Osteoblast (primary cell): ENCODE results near the gene MCC. TPM values are rescaled to one million over a fixed set of nuclear protein-coding genes. Genes with fewer than 3 reads are reported as not detected.

Experiments
- DNase-seq: peaks from one replicate; pipeline ENCODE4 v3.0.0; 2011; ENCODE audit warnings: low spot score, mixed read lengths; ENCODE audit not compliant: insufficient read length; ENCODE audit errors: missing footprints
- H2AFZ ChIP-seq: 2 replicates; pipeline ENCODE4 v1.6.0; 2011; ENCODE audit warnings: mild to moderate bottlenecking, low read length
- H3K27ac ChIP-seq: 2 replicates; pipeline ENCODE4 v1.5.1; 2011; ENCODE audit warnings: mild to moderate bottlenecking, low read depth, low read length, moderate library complexity
- H3K27me3 ChIP-seq: 2 replicates; pipeline ENCODE4 v1.6.0; 2012; ENCODE audit warnings: mild to moderate bottlenecking, control low read depth, inconsistent platforms, low read length, moderate library complexity; ENCODE audit not compliant: insufficient read depth
- H3K36me3 ChIP-seq: 2 replicates; pipeline ENCODE4 v1.5.1; 2011; ENCODE audit warnings: mild to moderate bottlenecking, low read length, control low read depth, moderate library complexity; ENCODE audit not compliant: insufficient read depth
- H3K4me1 ChIP-seq: 2 replicates; pipeline ENCODE4 v1.5.1; 2011; ENCODE audit warnings: mild to moderate bottlenecking, low read length, control low read depth, moderate library complexity; ENCODE audit not compliant: insufficient read depth
- H3K4me2 ChIP-seq: 2 replicates; pipeline ENCODE4 v1.6.0; 2011; ENCODE audit warnings: mild to moderate bottlenecking, low read length; ENCODE audit not compliant: insufficient read depth
- H3K4me3 ChIP-seq: fragments of 200-600 bp; sonication (generic); 3 replicates; pipeline ENCODE4 v1.5.1; 2012; ENCODE audit warnings: mild to moderate bottlenecking, low read length, inconsistent platforms; ENCODE audit not compliant: insufficient read depth
- H3K79me2 ChIP-seq: 2 replicates; pipeline ENCODE4 v1.6.0; 2012; ENCODE audit warnings: mild to moderate bottlenecking, low read length, control low read depth, inconsistent platforms; ENCODE audit not compliant: insufficient read depth
- H3K9me3 ChIP-seq: 2 replicates; pipeline ENCODE4 v1.5.1; 2011; ENCODE audit warnings: low read depth, low read length, control low read depth
- H4K20me1 ChIP-seq: 2 replicates; pipeline ENCODE4 v1.6.0; 2012; ENCODE audit warnings: mild to moderate bottlenecking, low read length, control low read depth; ENCODE audit not compliant: insufficient read depth
- CTCF ChIP-seq: IDR thresholded peaks from 2 replicates; pipeline ENCODE4 v1.5.1; 2011; ENCODE audit warnings: mild to moderate bottlenecking, low read depth, low read length, moderate library complexity; ENCODE audit errors: extremely low read depth
- total RNA-seq: library from RNA; depleted of rRNA; stranded (reverse); fragments of >200 nt; gene quantifications from 2 replicates; pipeline ENCODE4 v1.2.3, GENCODE V29; 2012

Gene MCC
- total RNA-seq, 1 donor: 45.6 TPM

- Histone ChIP-seq H3K79me2 (no peaks in the 10 kb centered on the region), H4K20me1 (no peaks in the 10 kb centered on the region), H3K4me3 (no peak overlapping the region), H3K27me3 (no peaks in the 10 kb centered on the region), H3K4me1 (peaks cover 44% of the 10 kb centered on the region), H3K9me3 (no peaks in the 10 kb centered on the region), H2AFZ (no peak overlapping the region), H3K4me2 (no peak overlapping the region), H3K27ac (no peak overlapping the region), H3K36me3 (no peaks in the 10 kb centered on the region)
- no peak for TF ChIP-seq CTCF
- peak; percentile 45 for DNase-seq
These were observed 433.4 kb downstream of the MCC start for GRCh38 chr5:113054899-113055298.

DNA sequence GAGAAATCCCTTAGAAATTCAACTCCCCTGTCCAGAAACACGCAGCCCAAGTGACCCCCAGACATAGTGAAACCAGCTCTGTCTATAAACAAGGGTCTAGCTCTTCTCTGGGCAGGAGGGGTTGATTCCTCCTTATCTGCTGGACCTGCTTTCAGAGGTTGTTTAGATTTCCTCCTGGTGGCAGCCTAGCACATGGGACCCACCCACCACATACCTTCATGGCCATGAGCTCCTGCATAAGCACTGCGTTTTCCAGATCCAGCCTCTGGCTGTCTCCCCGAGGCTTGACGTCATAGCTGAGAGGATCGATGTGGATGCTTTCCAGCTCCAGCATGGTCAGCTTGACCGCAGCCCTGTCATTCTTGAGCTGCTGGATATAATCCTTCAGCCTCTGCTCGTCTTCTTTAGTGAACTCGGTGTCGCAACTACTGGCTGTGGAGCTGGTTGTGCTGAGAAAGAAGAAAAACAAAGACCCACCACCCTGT lies 434.7 kb downstream of the MCC start:
- Histone ChIP-seq H3K27me3 (no peaks in the 10 kb centered on the region), H3K79me2 (no peaks in the 10 kb centered on the region), H3K4me2 (peak overlapping the region; percentile 28), H4K20me1 (no peaks in the 10 kb centered on the region), H3K9me3 (no peaks in the 10 kb centered on the region), H3K4me3 (no peak overlapping the region), H3K27ac (peak overlapping the region; percentile 35), H2AFZ (no peak overlapping the region), H3K4me1 (peaks cover 33% of the 10 kb centered on the region), H3K36me3 (no peaks in the 10 kb centered on the region)
- peak; percentile 94 for DNase-seq
- TF ChIP-seq CTCF: no peak

- Histone ChIP-seq H3K36me3 (no peaks in the 10 kb centered on the region), H3K79me2 (no peaks in the 10 kb centered on the region), H3K4me3 (no peak overlapping the region), H3K27ac (no peak overlapping the region), H4K20me1 (no peaks in the 10 kb centered on the region), H2AFZ (no peak overlapping the region), H3K27me3 (no peaks in the 10 kb centered on the region), H3K4me2 (no peak overlapping the region), H3K4me1 (peaks cover 33% of the 10 kb centered on the region), H3K9me3 (no peaks in the 10 kb centered on the region)
- DNase-seq: peak; percentile 87
- no peak for TF ChIP-seq CTCF
These were observed 436.0 kb downstream of the MCC start for GRCh38 chr5:113052041-113052795.

GRCh38 chr5:113050721-113051382 lies 437.4 kb downstream of the MCC start:
- Histone ChIP-seq H4K20me1 (no peaks in the 10 kb centered on the region), H3K27me3 (no peaks in the 10 kb centered on the region), H3K79me2 (no peaks in the 10 kb centered on the region), H3K36me3 (no peaks in the 10 kb centered on the region), H3K4me3 (peak overlapping the region; percentile 18), H2AFZ (no peak overlapping the region), H3K4me1 (peaks cover 36% of the 10 kb centered on the region), H3K9me3 (no peaks in the 10 kb centered on the region), H3K27ac (peak overlapping the region; percentile 67), H3K4me2 (peak overlapping the region; percentile 49)
- no peak for TF ChIP-seq CTCF
- DNase-seq: peak; percentile 96
